ENCODE measurements around the gene RFC5.
"Not testable (repeated sequence)": the region's sequence is repeated elsewhere in the genome, so short reads cannot be mapped to it uniquely, and the experiment has no call there.

The RFC5 gene

DNA sequence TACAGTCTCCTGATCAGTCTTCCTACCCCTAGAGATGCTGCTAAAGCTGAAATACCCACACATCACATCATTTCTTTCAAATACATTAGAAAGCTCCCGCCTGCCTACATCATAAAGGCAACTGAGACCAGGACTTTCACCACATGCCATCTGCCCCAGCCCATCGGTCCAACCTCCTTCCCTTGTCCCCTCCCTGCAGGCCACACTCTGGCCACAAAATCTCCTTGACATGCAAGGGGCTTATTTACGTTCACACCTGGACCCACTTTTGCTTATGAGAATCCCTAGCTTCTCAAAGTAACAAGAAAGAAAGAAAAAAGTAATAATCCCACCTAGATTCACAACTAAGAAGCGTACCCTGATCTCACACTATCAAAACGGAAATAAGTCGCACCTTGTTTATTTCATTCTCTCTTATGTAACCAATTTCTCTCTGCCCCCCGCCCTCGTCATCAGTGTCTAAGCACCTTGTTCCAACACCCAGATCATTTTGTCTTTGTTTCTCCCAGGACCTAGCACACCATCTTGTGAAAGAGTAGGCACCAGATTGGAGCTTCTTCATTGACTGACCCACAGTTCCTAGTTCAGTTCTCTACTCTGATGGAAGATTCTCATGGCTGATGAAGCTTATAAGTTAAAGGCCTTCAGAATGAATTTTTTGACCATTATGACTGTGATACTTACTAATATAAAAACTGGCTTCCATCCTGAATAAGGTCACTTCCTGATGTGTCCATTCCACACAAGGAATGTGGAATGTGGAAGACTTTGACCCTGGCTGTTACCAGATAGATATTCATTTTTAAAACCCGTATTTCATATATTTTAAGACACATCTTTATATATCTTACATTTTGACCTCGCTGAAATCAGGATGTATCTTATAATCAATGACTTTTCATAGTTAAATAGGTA lies 36.8 kb downstream of the RFC5 start:
- no peak for DNase-seq

DNA sequence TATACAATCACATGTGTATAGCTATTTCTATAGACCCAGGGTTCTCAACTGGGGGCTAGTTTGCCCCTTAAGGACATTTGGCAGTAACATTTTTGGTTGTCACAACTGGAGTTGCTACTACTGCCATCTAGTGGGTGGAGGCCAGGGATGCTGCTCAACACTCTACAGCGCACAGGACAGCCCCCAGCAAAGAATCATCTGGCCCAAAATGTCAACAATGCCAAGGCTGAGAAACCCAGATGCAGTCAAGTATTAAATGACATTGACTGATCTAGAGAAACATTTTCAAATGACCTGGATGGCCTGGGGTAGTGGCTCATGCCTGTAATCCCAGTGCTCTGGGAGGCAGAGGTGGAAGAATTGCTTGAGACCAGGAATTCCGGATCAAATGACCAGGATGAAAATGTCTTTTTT lies 38.6 kb downstream of the RFC5 start:
- no peak for DNase-seq

DNA sequence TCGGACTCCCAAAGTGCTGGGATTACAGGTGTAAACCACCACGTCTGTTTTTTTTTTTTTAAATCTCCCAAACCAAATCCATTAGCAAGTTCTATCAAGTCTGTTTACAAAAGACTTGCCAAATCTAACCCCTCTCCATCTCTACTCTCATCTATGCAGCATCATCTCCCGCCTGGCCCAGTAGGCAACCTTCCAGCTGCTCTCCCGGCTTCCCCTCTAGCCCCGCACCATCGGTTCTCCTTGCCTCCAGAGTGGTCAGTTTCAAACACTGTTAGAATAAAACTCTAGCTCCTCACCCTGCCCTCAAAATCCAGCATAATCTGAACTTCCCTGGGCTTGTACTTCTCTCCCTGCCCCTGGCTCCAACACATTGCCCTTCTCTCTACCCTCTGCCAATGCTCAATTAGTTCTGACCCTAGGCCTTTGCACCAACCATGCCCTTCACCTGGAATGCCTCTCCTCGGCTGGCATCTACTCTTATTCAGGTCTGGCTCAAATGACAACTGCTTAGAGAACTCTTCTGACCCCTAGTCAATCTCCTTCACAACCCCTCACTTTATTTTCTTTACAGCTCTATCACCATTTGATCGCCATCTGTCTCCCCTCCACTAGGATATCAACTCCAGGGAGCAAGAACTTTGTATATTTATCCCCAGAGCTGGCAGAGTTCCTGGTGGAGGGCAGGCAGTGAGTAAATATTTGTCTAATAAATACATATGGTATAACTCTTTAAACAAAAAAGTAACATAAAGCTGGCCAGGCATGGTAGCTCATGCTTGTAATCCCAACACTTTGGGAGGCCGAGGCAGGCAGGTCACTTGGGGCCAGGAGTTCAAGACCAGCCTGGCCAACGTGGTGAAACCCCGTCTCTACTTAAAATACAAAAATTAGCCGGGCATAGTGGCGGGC lies 39.6 kb downstream of the RFC5 start:
- DNase-seq: peak; percentile 12

DNA sequence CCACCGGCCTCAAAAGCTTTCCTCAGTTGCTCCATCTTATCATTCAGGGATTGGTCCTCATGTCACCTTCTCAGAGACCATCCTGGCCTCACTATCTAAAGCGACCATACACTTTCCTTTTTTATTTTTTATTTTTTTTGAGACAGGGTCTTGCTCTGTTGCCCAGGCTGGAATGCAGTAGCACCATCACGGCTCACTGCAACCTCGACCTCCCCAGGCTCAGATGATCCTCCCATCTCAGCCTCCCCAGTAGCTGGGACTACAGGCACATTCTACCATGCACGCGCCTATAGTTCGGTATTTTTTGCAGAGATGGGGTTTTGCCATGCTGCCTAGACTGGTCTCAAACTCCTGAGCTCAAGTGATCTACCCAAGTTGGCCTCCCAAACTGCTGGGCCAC lies 41.7 kb downstream of the RFC5 start:
- DNase-seq: no peak

DNA sequence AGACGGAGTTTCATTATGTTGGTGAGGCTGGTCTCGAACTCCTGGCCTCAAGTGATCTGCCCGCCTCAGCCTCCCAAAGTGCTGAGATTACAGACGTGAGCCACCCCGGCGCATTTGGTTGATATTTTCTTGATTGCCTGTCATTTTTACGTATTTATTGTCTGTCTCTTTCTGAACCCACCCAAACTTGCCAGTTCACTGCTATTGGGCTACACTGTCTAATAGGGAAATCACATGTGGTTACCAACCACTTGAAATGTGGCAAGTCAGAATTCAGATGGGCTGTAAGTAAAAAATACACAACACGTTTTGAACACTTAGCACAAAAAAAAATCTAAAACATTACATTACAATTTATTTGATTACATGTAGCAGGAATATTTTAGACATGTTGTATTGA lies 42.4 kb downstream of the RFC5 start:
- DNase-seq: no peak

DNA sequence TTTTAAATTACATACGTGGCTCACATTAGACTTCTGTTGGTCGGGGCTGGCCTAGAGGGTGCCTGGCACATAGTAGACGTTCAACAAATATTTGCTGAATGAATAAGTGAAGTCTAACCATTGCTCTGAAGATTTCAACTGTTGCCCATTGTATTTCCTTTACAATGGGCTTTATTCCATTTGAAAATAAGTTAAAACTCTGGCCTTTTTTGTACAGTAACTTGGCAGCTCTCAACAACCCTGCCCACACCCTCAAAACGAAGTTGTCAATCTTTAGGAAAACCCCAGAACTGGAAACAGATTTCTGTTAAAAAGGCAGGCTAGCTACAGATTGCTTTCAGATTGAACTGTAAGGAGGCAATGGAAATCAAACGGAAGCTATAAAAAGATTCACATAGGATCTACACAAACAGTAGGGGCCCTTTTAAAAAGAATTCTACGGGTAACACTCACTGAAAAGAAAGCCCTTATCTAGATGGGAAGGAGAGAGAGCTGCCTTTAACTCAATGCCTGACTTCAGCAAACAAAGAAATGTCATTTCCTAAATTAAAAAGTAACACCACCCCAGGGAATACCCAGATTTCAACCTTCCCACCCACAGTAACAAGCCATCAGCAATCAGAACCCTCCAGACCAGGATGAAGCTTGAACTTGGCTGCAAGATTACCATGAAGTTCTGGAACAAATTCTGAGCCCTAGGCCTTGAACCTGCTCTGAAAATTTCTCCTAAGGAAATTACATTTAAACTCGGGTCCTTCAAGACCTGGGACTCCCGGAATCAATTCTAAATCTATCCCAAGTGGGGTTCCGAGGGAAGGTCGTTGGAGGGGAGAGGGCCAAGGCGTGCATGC lies 43.1 kb downstream of the RFC5 start:
- DNase-seq: no peak

DNA sequence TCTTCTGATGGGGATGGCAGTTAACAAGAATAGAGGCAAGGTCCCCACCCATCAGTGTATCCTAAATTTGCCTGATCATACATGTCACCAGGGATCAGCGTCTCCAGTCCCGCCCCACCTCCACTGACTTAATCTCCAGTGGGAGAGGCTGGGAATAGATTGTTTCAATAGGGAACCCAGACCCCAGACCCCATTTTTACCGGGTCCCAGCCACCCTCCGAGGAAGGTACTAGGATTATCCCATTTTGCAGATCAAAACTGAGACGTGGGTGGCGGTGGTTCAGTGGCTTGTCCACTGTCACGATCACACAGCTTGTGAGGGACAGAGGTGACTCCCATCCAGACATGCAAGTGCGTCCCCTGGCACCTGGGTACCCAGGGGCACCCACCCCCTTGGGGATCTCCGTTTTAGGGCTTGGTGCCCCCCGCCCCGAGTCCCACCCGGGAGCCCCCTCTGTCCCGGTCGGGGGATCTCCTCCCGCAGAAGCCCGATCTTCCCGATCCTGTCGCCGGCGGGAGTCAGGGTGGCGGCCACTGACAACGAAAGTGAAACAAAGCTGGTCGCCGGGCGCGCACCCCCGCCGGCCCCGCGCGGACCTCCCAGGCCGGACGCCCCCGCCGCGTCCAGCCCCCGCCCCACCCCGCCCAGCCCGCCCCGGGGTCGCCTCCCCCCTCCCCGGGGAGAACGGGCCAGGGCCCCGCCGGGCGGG lies 44.0 kb downstream of the RFC5 start:
- no peak for DNase-seq

DNA sequence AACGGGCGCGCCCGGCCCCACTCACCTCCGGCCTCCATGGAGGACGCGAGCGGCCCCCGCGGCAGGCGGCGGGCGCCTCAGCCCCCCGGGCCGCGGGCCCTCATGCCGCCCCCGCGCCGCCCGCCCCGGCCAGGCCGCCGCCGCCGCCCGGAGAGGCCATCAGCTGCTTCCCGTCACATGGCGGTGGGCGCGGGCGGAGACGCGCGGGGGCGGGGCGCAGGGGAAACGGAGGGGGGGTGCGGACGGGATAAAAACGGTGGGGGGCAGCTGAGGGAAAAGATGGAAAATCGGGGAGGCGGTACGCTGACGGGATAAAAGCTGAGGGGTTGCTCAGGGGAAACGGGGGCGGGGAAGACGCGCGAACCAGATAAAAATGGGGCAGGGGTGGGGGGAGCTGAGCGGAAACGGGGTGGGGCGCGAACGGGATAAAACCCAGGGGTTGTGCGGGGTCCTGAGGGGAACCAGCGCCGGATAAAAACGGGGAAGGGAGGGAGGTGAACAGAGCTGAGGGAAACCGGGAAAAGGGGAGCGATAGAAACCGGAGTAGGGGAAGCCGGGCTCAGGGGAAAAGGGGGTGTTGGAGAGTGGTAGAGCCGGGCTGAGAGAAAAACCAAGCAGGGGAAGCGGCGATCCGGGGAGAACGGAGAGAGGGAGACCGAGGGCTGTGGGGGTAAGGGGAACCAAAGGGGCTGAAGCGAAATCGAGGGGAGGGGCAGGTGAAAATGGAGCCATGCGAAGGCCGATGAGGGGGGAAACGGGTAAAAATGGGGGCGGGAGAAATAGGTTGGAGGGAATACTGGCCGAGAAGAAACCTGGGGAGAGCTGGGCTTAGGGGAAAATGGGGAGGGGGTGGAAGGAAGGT lies 44.7 kb downstream of the RFC5 start, which contains the start of gene WSB2:
WSB2 (minus strand) TSS at position 169 of the 862 bp plus-strand sequence; CDS start at position 38, 131 bp downstream.
- DNase-seq: peak; percentile 58

DNA sequence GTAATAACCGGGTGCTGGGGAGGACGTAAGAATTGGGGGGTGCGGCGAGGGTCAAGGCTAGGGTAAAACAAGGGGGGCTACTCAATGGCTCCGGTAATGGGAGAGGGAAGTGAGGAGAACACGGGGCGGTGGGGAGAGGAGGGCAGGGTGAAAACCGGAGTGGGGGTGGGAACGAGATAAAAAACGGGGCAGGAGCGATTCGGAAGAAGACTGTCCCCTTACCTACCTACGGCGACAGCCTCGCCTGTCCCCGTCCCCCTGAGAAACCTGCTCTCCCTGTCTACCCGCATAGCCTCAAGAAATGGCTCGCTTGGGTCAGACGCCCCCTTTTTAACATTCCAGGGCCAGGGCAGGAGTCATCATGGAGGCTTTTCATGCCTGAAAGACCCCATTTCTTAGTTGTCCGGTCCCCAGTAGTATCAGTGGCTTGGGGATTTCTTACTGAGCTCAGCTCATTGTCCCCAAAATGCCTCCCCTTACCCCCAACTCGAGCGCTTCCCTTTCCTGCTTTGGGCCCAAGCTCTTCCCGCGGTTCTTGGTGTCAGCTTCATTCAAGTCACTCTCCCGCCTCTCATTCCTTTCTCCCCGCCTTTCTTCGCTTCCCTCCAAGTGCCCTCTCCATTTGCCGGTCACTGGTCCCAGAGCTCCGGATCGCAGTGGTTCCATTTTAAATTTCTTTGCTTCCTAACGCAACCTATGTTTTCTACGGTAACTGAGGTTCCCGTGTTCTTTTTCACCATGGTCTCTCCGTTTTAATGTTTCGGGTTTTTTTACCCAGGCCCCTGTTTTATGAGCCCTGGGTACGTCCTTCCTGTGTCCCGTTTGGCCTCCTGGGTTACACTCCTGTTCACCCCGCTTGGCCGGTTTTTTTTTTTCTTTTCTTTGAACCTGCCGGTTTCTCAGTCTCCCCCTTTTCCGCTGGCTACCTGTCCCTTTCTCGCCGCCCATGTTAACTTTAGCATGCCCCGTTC lies 45.7 kb downstream of the RFC5 start:
- no peak for DNase-seq

DNA sequence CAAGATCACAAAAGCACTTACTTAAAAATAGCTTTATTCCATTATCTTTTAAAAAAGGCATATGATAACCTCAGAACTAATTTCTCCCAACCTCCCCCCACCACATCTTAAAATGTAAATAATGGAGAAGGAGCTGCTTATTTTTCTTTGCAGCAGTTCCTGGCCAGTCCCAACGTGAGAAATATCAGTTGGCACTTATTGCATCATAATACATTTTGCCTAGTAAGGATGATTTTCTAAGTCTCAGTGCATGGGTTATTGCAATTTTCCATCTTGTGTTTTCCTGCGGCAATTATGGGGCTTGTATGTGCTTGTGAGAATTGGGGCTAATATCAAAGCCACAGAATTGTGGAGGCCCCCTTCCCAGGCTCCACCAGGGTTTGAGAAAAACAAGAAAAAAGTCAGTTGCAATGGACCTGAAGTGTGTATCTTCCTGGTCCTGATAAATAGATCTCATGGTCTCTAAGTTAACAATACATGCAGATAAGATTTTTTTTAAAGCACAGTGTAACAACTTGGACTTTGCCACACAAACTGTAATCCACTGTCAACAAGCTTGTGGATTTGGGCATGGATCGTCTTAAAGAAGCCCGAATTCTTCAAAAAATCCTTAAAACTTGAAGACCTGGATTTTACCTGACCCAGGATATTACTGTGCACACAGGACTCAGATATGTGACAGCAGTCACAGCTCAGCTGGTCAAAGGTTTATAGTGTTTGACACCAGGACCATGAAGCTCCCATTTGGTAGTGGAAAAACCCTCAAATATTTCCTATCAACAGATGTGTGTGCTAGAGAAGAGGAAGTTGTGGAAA lies 47.3 kb downstream of the RFC5 start:
- DNase-seq: no peak

DNA sequence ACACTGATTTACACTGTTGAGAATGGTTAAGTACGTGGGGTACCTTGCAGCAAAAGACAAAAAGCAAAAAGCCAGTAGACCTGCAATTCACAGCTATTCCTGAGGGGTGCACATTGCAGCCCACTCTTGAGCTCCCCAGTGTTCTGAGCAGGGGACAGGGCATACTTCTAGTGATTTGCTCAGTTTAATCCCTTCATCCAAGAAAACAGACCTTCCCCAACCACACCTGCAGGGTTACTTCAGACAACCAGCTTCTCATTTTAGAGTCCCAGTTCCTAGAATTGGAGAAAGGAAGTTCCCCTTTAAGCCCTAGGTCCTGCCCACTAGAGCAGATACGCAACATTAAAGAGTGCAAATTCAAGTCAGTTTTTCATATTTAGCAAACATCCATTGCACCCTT lies 48.1 kb downstream of the RFC5 start:
- DNase-seq: no peak

DNA sequence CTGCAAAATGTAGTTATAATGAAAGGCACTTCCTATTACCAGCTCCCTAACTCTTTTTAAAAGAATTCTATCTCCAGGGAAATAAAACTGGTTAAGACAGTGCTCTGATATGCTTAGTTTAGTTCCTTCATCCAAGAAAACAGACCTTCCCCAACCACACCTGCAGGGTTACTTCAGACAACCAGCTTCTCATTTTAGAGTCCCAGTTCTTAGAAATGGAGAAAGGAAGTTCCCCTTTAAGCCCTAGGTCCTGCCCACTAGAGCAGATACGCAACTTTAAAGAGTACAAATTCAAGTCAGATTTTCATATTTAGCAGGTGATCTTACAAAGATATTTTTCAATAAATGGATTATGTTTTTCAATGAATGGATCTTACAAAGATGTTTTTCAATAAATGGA lies 48.9 kb downstream of the RFC5 start:
- no peak for DNase-seq

DNA sequence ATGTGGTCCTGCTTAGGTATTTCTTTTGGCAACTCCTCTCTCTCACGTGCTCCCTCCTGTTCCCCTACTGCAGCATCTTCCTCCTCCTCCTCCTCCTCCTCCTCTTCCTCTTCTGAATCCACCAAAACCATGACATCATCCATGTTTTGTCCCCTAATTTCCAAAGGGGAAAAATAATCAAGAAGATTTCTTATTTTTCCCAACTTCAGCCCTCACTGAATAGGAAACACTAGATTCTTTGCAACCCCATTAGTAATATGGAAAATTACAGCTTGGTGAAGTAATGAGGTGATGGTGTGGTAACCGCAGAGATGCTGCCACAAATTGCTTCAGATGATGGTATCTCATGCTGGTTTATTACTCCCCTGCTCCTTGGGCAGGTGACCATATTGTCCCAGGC lies 51.9 kb downstream of the RFC5 start:
- no peak for DNase-seq

DNA sequence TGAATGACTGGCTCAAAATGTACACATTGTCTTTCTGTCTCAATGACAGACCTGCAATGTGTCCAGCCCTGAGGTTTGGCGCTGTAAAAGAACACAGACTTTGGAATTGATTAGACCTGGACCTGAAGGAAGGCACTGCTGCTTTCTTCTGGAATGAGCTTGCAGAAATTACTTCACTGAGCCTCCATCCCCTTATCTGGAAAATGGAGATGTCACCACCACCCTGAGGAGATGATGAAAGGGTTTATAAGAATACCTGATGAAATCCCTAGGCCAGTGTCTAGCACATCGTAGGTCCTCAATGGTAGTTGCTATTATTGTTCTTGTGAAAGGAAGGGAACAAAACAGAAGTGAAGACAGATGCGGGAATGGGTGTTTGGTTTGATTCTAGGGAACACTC lies 54.1 kb downstream of the RFC5 start:
- DNase-seq: no peak

DNA sequence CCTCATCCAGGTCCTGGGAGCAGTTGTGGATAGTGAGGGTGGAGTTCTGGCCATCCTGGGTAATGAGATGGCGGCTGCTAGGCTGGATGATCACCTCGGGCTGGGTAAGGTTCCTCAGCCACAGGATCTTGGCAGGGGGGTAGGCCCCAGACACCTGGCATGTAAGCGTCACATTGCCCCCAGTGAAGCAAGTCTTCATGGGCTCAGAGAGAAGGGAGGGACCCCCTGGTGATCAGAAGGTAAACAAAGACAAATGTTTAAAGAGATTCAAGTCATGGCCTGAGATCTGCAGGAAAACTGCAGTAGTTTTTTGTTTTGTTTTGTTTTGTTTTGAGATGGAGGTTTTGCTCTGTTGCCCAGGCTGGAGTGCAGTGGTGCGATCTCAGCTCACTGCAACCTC lies 57.3 kb downstream of the RFC5 start:
- DNase-seq: no peak

DNA sequence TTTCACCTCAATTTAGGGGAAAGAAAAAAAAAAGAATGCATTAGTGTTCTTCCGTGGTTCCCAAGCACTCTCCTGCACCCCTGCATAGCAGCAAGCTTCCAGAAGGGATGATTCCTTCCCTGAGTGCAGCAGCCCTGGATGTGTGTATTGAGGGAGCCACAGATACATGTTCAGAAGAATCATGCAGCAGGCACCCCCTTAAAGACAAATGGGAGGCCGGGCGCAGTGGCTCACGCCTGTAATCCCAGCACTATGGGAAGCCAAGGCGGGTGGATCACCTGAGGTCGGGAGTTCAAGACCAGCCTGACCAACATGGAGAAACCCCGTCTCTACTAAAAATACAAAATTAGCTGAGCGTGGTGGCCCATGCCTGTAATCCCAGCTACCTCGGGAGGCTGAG lies 65.0 kb downstream of the RFC5 start:
- DNase-seq: not testable (repeated sequence)
